ENCODE results near the gene ASIC4. TPM values are rescaled to one million over a fixed set of nuclear protein-coding genes. Genes with fewer than 3 reads are reported as not detected.

The ASIC4 gene
- total RNA-seq, 4 donors from 2014 or later = not detected

- 60% methylated on average over 9 of the region's 17 CpGs for WGBS
- intact Hi-C loops (cut with DNase I) = no loop called here
- TF ChIP-seq CTCF (IDR thresholded peaks at IDR 0.05) = no peak
- no peak for TF ChIP-seq POLR2A (IDR thresholded peaks at IDR 0.05; ENCODE audit: low read depth)
- no peak for TF ChIP-seq POLR2AphosphoS5 (IDR thresholded peaks at IDR 0.05)
- no peak for TF ChIP-seq EP300 (IDR thresholded peaks at IDR 0.05)
Measured at GRCh38 chr2:219482674-219483405, 31.4 kb upstream of the ASIC4 start.

GRCh38 chr2:219483451-219484342 lies 30.6 kb upstream of the ASIC4 start:
- Histone ChIP-seq H3K36me3 (peaks cover 26 to 95% (median 66%) of the 10 kb centered on the region in 4 donors), H3K4me1 (peaks cover 14 to 32% (median 29%) of the 10 kb centered on the region in 4 donors), H3K9me3 (no peaks in the 10 kb centered on the region), H3K4me3 (peak overlapping the region; percentile 31 to 45 (median 36)), H3K27me3 (peaks cover 0 to 45% (median 9%) of the 10 kb centered on the region in 4 donors), H3K27ac (replicated peaks in 1 of 4) (peak overlapping the region; percentile 40 to 72 (median 58))
- no peak for DNase-seq (ENCODE audit: extremely low spot score)
- no peak for TF ChIP-seq CTCF (IDR thresholded peaks at IDR 0.05)
- TF ChIP-seq POLR2A (IDR thresholded peaks at IDR 0.05; ENCODE audit: low read depth) = no peak
- TF ChIP-seq POLR2AphosphoS5 (IDR thresholded peaks at IDR 0.05) = no peak
- no peak for TF ChIP-seq EP300 (IDR thresholded peaks at IDR 0.05)
- intact Hi-C loops (cut with DNase I) = no loop called here
- 27% methylated on average over 18 of the region's 58 CpGs for WGBS

More at GRCh38 chr2:219482674-219483405, 31.4 kb upstream of the ASIC4 start:
- Histone ChIP-seq H3K4me3 (no peak overlapping the region), H3K36me3 (peaks cover 18 to 93% (median 70%) of the 10 kb centered on the region in 4 donors), H3K27me3 (peaks cover 0 to 45% (median 9%) of the 10 kb centered on the region in 4 donors), H3K27ac (replicated peaks in 1 of 4) (peak overlapping the region; percentile 31 to 72 (median 58)), H3K4me1 (peaks cover 14 to 32% (median 30%) of the 10 kb centered on the region in 4 donors), H3K9me3 (no peaks in the 10 kb centered on the region)
- no peak for DNase-seq (ENCODE audit: extremely low spot score)

GRCh38 chr2:219484343-219485200 lies 29.7 kb upstream of the ASIC4 start:
- H3K4me1 ChIP-seq = peaks cover 14 to 32% (median 29%) of the 10 kb centered on the region in 4 donors
- H3K9me3 ChIP-seq = no peaks in the 10 kb centered on the region
- WGBS = 32% methylated on average over 19 of the region's 89 CpGs
- H3K4me3 ChIP-seq = peak overlapping the region; percentile 31 to 45 (median 36)
- no peak for TF ChIP-seq CTCF (IDR thresholded peaks at IDR 0.05)
- TF ChIP-seq EP300 (IDR thresholded peaks at IDR 0.05) = no peak
- no peak for TF ChIP-seq POLR2A (IDR thresholded peaks at IDR 0.05; ENCODE audit: low read depth)
- no peak for TF ChIP-seq POLR2AphosphoS5 (IDR thresholded peaks at IDR 0.05)
- H3K27me3 ChIP-seq = peaks cover 0 to 45% (median 9%) of the 10 kb centered on the region in 4 donors
- peaks cover 32 to 95% (median 65%) of the 10 kb centered on the region in 4 donors for H3K36me3 ChIP-seq
- intact Hi-C loops (cut with DNase I) = no loop called here
- H3K27ac ChIP-seq (replicated peaks in 1 of 4) = peak overlapping the region; percentile 40 to 72 (median 58)
- no peak for DNase-seq (ENCODE audit: extremely low spot score)

GRCh38 chr2:219485201-219485580 lies 29.1 kb upstream of the ASIC4 start:
- Histone ChIP-seq H3K27ac (replicated peaks in 1 of 4) (peak overlapping the region; percentile 40 to 72 (median 58)), H3K4me1 (peaks cover 14 to 32% (median 29%) of the 10 kb centered on the region in 4 donors), H3K9me3 (no peaks in the 10 kb centered on the region), H3K4me3 (peak overlapping the region in 1 of 4 donors; percentile 35), H3K27me3 (peaks cover 0 to 45% (median 9%) of the 10 kb centered on the region in 4 donors), H3K36me3 (peaks cover 28 to 95% (median 62%) of the 10 kb centered on the region in 4 donors)
- TF ChIP-seq POLR2AphosphoS5 (IDR thresholded peaks at IDR 0.05) (no peak), EP300 (IDR thresholded peaks at IDR 0.05) (no peak), CTCF (IDR thresholded peaks at IDR 0.05) (no peak), POLR2A (IDR thresholded peaks at IDR 0.05; ENCODE audit: low read depth) (no peak)
- intact Hi-C loops (cut with DNase I) = no loop called here
- no peak for DNase-seq (ENCODE audit: extremely low spot score)
- 74% methylated on average over 12 of the region's 12 CpGs for WGBS

All from esophagus muscularis mucosa (tissue), 4 donors.